HG03108 (cell line): ENCODE data around the gene FAT4.

Experiments
- ATAC-seq: cut with Tn5 transposase; IDR thresholded peaks from one replicate; pipeline ENCODE4 v1.9.1; 2021; ENCODE audit warnings: moderate library complexity; ENCODE audit not compliant: unreplicated experiment

FAT4 gene

GRCh38 chr4:125316401-125316790 lies 1.6 kb downstream of the FAT4 start:
- ATAC-seq = no peak

DNA sequence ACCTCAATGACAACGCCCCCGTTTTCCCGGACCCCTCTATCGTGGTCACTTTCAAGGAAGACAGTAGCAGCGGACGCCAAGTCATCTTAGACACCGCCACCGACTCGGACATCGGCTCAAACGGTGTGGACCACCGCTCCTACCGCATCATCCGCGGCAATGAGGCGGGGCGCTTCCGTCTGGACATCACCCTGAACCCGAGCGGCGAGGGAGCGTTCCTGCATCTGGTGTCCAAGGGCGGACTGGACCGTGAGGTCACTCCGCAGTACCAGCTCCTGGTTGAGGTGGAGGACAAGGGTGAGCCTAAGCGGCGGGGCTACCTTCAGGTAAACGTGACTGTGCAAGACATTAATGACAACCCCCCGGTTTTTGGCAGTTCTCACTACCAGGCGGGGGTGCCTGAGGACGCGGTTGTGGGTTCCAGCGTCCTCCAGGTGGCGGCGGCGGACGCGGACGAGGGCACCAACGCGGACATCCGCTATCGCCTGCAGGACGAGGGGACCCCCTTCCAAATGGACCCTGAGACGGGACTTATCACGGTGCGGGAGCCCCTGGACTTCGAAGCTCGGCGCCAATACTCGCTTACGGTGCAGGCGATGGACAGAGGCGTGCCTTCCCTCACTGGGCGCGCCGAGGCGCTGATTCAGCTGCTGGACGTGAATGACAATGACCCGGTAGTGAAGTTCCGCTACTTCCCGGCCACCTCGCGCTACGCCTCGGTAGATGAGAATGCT lies 2.2 kb downstream of the FAT4 start:
- ATAC-seq = no peak

- no peak for ATAC-seq
Observed at GRCh38 chr4:125317525-125317877, 2.7 kb downstream of the FAT4 start.

GRCh38 chr4:125319311-125319710 lies 4.6 kb downstream of the FAT4 start:
- no peak for ATAC-seq

GRCh38 chr4:125321709-125322365 lies 7.1 kb downstream of the FAT4 start:
- ATAC-seq = no peak

- no peak for ATAC-seq
Observed at GRCh38 chr4:125322366-125322730, 7.6 kb downstream of the FAT4 start.

DNA sequence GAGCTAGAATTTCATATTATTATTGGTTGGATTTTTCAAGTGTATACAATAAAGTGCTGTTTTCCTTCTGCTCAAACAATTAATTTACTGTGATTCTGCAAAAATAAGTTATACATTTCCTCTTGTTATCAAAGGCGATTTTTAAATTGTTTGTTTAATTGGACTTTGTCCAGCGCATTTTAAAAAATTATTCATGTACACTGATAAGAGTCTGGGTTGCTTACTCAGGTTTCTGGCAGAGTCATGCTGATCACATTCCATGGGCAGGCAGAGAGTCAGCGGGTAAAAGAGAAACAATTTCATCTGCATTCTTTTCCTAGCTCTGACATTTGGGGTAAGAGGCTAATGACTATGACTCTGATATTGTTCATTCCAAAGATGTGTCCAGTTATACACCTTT lies 8.9 kb downstream of the FAT4 start:
- no peak for ATAC-seq

DNA sequence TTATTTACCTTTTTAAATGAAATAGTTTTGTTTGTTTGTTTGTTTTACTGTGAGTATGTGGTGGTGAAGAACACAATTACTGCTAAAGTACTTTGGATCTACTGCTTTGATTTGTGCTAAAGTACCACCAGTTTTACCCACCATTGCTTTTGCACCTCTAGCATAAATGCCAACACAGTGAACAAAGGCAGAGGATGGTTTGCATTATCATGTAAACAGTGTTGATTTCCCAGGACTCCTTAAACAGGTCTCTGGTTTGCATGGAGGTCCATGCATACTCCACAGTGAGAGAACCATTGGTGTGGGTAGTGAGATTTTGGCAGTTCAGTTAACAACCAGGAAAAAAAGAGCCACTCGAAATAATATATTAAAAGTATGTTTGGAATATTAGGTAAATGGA lies 11.0 kb downstream of the FAT4 start:
- ATAC-seq = no peak

DNA sequence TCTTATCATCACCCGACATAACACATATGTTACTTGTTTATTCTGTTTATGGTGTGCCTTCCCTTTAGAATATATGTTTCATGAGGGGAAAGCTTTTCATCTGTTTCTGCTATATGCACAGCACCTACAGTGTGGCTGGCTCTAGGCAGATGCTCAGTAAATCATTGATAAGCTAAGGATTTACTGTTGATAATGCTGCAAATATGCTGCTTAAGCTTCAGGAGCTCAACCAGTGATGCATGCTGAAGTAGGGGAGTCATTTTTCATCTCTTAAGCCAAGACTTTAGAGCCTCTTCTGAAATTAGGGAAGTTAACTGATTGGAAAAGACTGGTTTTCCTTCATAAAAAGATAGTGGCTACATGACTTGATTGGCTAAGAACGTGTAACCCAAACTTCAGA lies 16.4 kb downstream of the FAT4 start:
- ATAC-seq = no peak

DNA sequence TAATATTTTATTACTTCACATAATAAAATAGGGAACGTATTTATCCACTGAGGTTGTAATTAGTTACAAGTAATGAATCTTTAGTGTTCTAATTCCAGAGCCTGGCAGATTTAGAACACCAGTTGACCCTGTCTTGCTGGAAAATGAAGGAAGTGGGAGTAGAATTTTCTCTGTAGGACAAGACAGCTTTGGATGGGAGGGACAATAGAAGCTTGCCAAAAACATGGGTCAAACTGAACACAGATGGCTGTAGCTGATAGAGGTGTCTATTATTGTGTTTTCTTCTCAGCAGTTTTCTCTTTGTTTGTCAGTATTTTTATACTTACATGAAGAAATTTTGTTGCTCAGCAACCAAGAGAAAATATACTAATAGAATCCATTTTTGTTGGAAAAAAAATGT lies 20.2 kb downstream of the FAT4 start:
- no peak for ATAC-seq

DNA sequence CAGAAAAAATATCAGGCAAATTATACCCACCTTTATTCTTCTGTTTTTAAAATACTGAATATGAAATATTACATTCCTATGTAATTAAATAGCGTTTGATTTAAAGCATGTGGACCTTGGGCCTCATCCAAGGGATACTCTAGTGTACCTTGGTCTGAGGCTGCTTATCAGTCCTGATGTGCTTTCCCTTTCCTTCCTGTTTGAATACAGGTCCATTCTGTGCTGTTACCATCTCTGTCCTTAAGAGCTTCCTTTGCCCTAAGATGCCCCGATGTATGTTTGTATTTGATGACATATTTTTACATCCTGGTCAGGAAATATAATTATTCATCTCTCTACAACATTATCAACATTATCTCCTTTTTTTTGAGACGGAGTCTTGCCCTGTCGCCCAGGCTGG lies 24.1 kb downstream of the FAT4 start:
- ATAC-seq = no peak

GRCh38 chr4:125344198-125344597 lies 29.4 kb downstream of the FAT4 start:
- no peak for ATAC-seq

- no peak for ATAC-seq
Observed at GRCh38 chr4:125346616-125347015, 31.9 kb downstream of the FAT4 start.

- no peak for ATAC-seq
Observed at GRCh38 chr4:125350470-125351135, 35.8 kb downstream of the FAT4 start.

GRCh38 chr4:125352521-125352920 lies 37.8 kb downstream of the FAT4 start:
- ATAC-seq = no peak

- ATAC-seq = no peak
Observed at GRCh38 chr4:125353131-125353530, 38.4 kb downstream of the FAT4 start.

- no peak for ATAC-seq
Observed at GRCh38 chr4:125355791-125356190, 41.0 kb downstream of the FAT4 start.

- ATAC-seq = no peak
Observed at GRCh38 chr4:125357675-125358074, 42.9 kb downstream of the FAT4 start.

GRCh38 chr4:125358453-125358852 lies 43.7 kb downstream of the FAT4 start:
- ATAC-seq = no peak

DNA sequence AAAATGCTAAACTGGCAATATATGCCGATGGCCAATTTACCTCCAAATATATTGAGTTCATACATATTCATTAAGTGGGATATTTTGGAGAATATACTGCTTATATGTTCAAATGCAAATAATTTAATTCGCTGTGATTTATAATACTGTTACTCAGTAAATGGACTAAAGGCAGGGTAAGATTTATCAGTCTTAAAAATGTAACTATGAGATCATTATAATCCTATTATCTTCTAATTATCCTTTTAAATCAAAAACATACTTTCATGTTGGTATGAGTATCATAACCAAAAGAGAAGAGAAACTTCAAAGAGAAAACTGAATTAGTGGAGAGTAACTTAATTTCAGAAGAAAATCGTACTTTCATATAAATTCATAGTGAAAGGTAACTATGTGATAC lies 44.6 kb downstream of the FAT4 start:
- ATAC-seq = no peak

DNA sequence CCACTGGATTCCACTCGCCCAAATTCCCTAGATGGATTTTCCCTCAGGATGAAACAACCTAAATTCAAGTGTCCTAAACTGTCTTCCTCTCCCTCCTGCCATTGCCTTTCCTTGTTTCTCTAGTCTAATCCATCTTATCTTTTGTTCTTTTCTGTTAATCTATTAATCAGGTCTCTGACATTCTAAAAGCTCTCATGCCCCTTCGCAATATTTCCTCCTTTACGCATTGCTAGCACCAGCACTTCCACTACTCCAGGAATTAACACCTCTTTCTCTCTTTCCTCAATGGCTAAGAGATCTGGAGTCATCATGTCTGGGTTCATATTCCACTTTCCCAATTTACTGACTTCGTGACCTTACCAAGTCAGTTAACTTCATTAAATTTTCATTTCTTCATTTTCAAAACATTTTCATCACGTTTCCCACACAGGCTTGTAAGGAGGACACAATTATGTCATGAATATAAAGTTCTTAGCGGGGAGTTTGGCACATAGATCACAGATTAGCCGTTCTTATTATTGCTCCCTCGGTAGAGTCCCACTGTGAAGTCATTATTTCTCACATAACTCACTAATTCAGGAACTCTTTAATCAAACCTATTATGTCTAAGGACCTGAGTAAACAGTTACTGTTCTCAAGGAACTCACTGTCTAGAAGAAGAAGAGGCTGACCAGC lies 45.3 kb downstream of the FAT4 start:
- ATAC-seq = no peak

DNA sequence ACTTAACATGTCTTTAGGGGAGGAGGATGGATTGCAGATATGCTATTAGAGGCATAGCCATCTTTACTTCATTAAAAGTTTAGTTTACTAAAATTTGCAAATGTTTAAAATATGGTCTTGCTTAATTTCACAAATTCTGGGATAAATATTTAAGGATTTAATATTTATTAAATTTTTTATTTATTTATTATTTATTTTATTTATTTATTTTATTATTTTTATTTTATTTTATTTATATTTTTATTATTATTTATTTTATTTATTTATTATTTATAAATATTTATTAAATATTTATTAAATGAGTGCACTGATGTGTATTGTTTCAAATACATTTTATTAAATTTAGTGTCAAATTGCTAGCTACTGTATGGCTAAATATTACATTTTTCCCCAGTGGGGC lies 46.0 kb downstream of the FAT4 start:
- ATAC-seq = no peak
